Neural progenitor cell (in vitro differentiated cells): ENCODE results near the gene SEC14L6. TPM values are rescaled to one million over a fixed set of nuclear protein-coding genes. Genes with fewer than 3 reads are reported as not detected.

Experiments
- DNase-seq: peaks from one replicate; pipeline ENCODE4 v3.0.0-alpha.2; 2016; ENCODE audit warnings: low spot score
- H2AFZ ChIP-seq: fragments of 200-600 bp; sonication (generic); replicated peaks from 2 replicates; pipeline ENCODE4 v1.6.1; 2016; ENCODE audit warnings: antibody characterized with exemption
- H3F3A ChIP-seq: fragments of 200-600 bp; sonication (generic); 2 replicates; pipeline ENCODE4 v1.6.1; 2016; ENCODE audit warnings: antibody characterized with exemption, low read depth
- H3K27ac ChIP-seq: fragments of 200-600 bp; sonication (generic); 2 replicates; pipeline ENCODE4 v1.5.1; 2016; ENCODE audit warnings: mild to moderate bottlenecking
- H3K27me3 ChIP-seq: fragments of 200-600 bp; sonication (generic); 2 replicates; pipeline ENCODE4 v1.6.1; 2016; ENCODE audit warnings: mild to moderate bottlenecking, moderate library complexity
- H3K36me3 ChIP-seq: fragments of 200-600 bp; sonication (generic); 2 replicates; pipeline ENCODE4 v1.5.1; 2016
- H3K4me1 ChIP-seq: fragments of 200-600 bp; sonication (generic); 2 replicates; pipeline ENCODE4 v1.6.1; 2016; ENCODE audit warnings: mixed run types
- H3K4me2 ChIP-seq: fragments of 200-600 bp; sonication (generic); 2 replicates; pipeline ENCODE4 v1.6.1; 2016
- H3K4me3 ChIP-seq: fragments of 200-600 bp; sonication (generic); 2 replicates; pipeline ENCODE4 v1.5.1; 2016
- H3K79me2 ChIP-seq: fragments of 200-600 bp; sonication (generic); 2 replicates; pipeline ENCODE4 v1.6.1; 2016; ENCODE audit warnings: low read depth
- H3K9ac ChIP-seq: fragments of 200-600 bp; sonication (generic); 2 replicates; pipeline ENCODE4 v1.6.1; 2016
- H3K9me3 ChIP-seq: fragments of 200-600 bp; sonication (generic); 2 replicates; pipeline ENCODE4 v1.5.1; 2016; ENCODE audit warnings: low read depth
- H4K20me1 ChIP-seq: fragments of 200-600 bp; sonication (generic); 2 replicates; pipeline ENCODE4 v1.6.1; 2016; ENCODE audit warnings: low read depth
- H3K27ac Mint-ChIP-seq: 3 replicates; pipeline ENCODE4 v1.8.0; 2021; ENCODE audit warnings: mixed read lengths
- H3K27me3 Mint-ChIP-seq: 2 replicates; pipeline ENCODE4 v1.8.0; 2022; ENCODE audit warnings: low read depth, mild to moderate bottlenecking, inconsistent platforms, moderate library complexity, mixed read lengths; ENCODE audit not compliant: insufficient read depth
- H3K36me3 Mint-ChIP-seq: 3 replicates; pipeline ENCODE4 v1.8.0; 2021; ENCODE audit warnings: mixed read lengths
- H3K4me1 Mint-ChIP-seq: 3 replicates; pipeline ENCODE4 v1.8.0; 2021; ENCODE audit warnings: mixed read lengths
- H3K4me3 Mint-ChIP-seq: 3 replicates; pipeline ENCODE4 v1.8.0; 2021; ENCODE audit warnings: mild to moderate bottlenecking, moderate library complexity, mixed read lengths
- H3K9me3 Mint-ChIP-seq: 3 replicates; pipeline ENCODE4 v1.8.0; 2020; ENCODE audit warnings: mixed read lengths
- CTCF ChIP-seq: fragments of 200-600 bp; sonication (generic); IDR thresholded peaks from 2 replicates; pipeline ENCODE4 v1.5.1; 2017; ENCODE audit warnings: antibody characterized with exemption, mild to moderate bottlenecking
- EZH2 ChIP-seq: fragments of 200-600 bp; sonication (generic); IDR thresholded peaks from 2 replicates; pipeline ENCODE4 v1.6.1; 2017; ENCODE audit warnings: antibody characterized with exemption, mild to moderate bottlenecking, moderate library complexity
- EZH2phosphoT487 ChIP-seq: fragments of 200-600 bp; sonication (generic); IDR thresholded peaks from 2 replicates; pipeline ENCODE4 v1.6.1; 2017; ENCODE audit warnings: antibody characterized with exemption
- total RNA-seq: library from RNA; depleted of rRNA; stranded (reverse); fragments of >200 nt; gene quantifications from 2 replicates; pipeline ENCODE4 v1.2.3, GENCODE V29; 2015; ENCODE audit warnings: low replicate concordance

The SEC14L6 gene
- total RNA-seq, 1 donor from 2014 or later, result 2.4 TPM

GRCh38 chr22:30526656-30527055, 19.9 kb downstream of the SEC14L6 start:
- Mint-ChIP-seq H3K27ac (no peak overlapping the region), H3K27me3 (peaks cover 3% of the 10 kb centered on the region), H3K9me3 (no peaks in the 10 kb centered on the region), H3K4me3 (no peak overlapping the region), H3K4me1 (peaks cover 9% of the 10 kb centered on the region), H3K36me3 (no peaks in the 10 kb centered on the region)
- Histone ChIP-seq H3K79me2 (no peaks in the 10 kb centered on the region), H3K9me3 (no peaks in the 10 kb centered on the region), H3K36me3 (no peaks in the 10 kb centered on the region), H3F3A (no peaks in the 10 kb centered on the region), H2AFZ (no peak overlapping the region), H3K4me2 (no peak overlapping the region), H3K27ac (no peak overlapping the region), H3K27me3 (no peaks in the 10 kb centered on the region), H3K9ac (no peak overlapping the region), H3K4me3 (no peak overlapping the region), H4K20me1 (no peaks in the 10 kb centered on the region), H3K4me1 (no peaks in the 10 kb centered on the region)
- TF ChIP-seq EZH2, result no peak
- TF ChIP-seq EZH2phosphoT487, result no peak
- TF ChIP-seq CTCF, result no peak
- DNase-seq, result no peak

GRCh38 chr22:30523646-30524489, 22.7 kb downstream of the SEC14L6 start:
- H3K27ac Mint-ChIP-seq, result peak overlapping the region; percentile 68
- H3K4me3 ChIP-seq, result no peak overlapping the region
- no peak overlapping the region for H3K9ac ChIP-seq
- H3K9me3 ChIP-seq, result no peaks in the 10 kb centered on the region
- H2AFZ ChIP-seq, result no peak overlapping the region
- DNase-seq, result no peak
- no peaks in the 10 kb centered on the region for H4K20me1 ChIP-seq
- no peak overlapping the region for H3K27ac ChIP-seq
- no peak overlapping the region for H3K4me2 ChIP-seq
- no peaks in the 10 kb centered on the region for H3K79me2 ChIP-seq
- no peaks in the 10 kb centered on the region for H3K9me3 Mint-ChIP-seq
- peaks cover 5% of the 10 kb centered on the region for H3K27me3 Mint-ChIP-seq
- H3K27me3 ChIP-seq, result no peaks in the 10 kb centered on the region
- no peaks in the 10 kb centered on the region for H3F3A ChIP-seq
- peaks cover 9% of the 10 kb centered on the region for H3K4me1 Mint-ChIP-seq
- no peaks in the 10 kb centered on the region for H3K36me3 Mint-ChIP-seq
- H3K4me1 ChIP-seq, result no peaks in the 10 kb centered on the region
- peak overlapping the region; percentile 13 for H3K4me3 Mint-ChIP-seq
- no peak for TF ChIP-seq EZH2
- TF ChIP-seq EZH2phosphoT487, result no peak
- no peak for TF ChIP-seq CTCF
- H3K36me3 ChIP-seq, result no peaks in the 10 kb centered on the region

GRCh38 chr22:30521368-30522156, 25.0 kb downstream of the SEC14L6 start:
- H3K4me1 Mint-ChIP-seq, result peaks cover 9% of the 10 kb centered on the region
- no peak overlapping the region for H3K27ac Mint-ChIP-seq
- Histone ChIP-seq H4K20me1 (no peaks in the 10 kb centered on the region), H3K4me3 (no peak overlapping the region), H3K9ac (no peak overlapping the region), H3K79me2 (no peaks in the 10 kb centered on the region), H3K27me3 (no peaks in the 10 kb centered on the region), H3K27ac (no peak overlapping the region), H3K9me3 (no peaks in the 10 kb centered on the region), H3K36me3 (no peaks in the 10 kb centered on the region), H3F3A (no peaks in the 10 kb centered on the region), H3K4me2 (no peak overlapping the region), H2AFZ (no peak overlapping the region), H3K4me1 (no peaks in the 10 kb centered on the region)
- no peaks in the 10 kb centered on the region for H3K9me3 Mint-ChIP-seq
- TF ChIP-seq CTCF, result no peak
- TF ChIP-seq EZH2phosphoT487, result no peak
- TF ChIP-seq EZH2, result no peak
- no peak for DNase-seq
- H3K4me3 Mint-ChIP-seq, result no peak overlapping the region
- peaks cover 5% of the 10 kb centered on the region for H3K27me3 Mint-ChIP-seq
- H3K36me3 Mint-ChIP-seq, result no peaks in the 10 kb centered on the region
